ENCODE data around the gene KIF26B.
A peak's percentile ranks its signal among the peaks of the same experiment; 100 is the strongest.
"Not testable (repeated sequence)": the region's sequence is repeated elsewhere in the genome, so short reads cannot be mapped to it uniquely, and the experiment has no call there.

KIF26B gene

GRCh38 chr1:245390975-245391374 is 236.2 kb downstream of the KIF26B start:
- H3K4me1 ChIP-seq, result no peaks in the 10 kb centered on the region
- H3K9ac ChIP-seq, result no peak overlapping the region
- no peak for TF ChIP-seq Cebpa-rat (IDR thresholded peaks at IDR 0.05)
- no peaks in the 10 kb centered on the region for H3K27me3 ChIP-seq
- no peak overlapping the region for H3K27ac ChIP-seq
- H4K20me1 ChIP-seq, result no peaks in the 10 kb centered on the region
- peaks cover 0 to 8% (median 0%) of the 10 kb centered on the region in 11 experiments; a peak in 2 of 22 replicates for H3K9me3 ChIP-seq (replicated peaks in 1 of 11)
- no peak overlapping the region for H3K4me3 ChIP-seq
- no peaks in the 10 kb centered on the region for H3K36me3 ChIP-seq
- H3K4me2 ChIP-seq, result no peak overlapping the region

DNA sequence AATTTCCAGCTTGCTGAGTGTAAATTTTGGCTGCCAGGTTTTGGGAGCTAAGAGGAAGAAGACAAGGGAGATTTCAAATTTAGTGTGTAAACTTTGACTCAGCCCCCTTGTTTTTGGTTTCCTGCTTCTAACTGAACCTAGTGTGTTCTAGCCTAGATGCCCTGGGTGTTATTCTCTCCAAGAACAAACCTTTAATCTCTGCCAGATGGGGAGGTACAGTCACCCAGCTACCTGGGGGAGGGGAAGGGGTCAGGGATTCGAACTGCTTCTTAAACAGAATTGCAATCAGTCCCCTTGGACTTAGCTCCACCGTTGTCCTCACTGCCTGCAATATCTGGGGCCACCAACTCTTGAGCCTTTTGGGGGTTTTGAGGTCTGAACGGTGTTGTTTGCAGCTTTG is 238.9 kb downstream of the KIF26B start:
- no peaks in the 10 kb centered on the region for H3K27me3 ChIP-seq
- H3K27ac ChIP-seq, result no peak overlapping the region
- H3K9me3 ChIP-seq (replicated peaks in 1 of 11), result peaks cover 0 to 8% (median 0%) of the 10 kb centered on the region in 11 experiments; a peak in 2 of 22 replicates
- no peak overlapping the region for H3K9ac ChIP-seq
- TF ChIP-seq Cebpa-rat (IDR thresholded peaks at IDR 0.05), result no peak
- H3K4me1 ChIP-seq, result no peaks in the 10 kb centered on the region; a peak in 1 of 20 replicates
- no peaks in the 10 kb centered on the region for H3K36me3 ChIP-seq
- H3K4me3 ChIP-seq, result no peak overlapping the region
- H3K4me2 ChIP-seq, result no peak overlapping the region
- H4K20me1 ChIP-seq, result no peaks in the 10 kb centered on the region

- Histone ChIP-seq H3K4me1 (no peaks in the 10 kb centered on the region; a peak in 1 of 20 replicates), H3K27ac (no peak overlapping the region), H4K20me1 (no peaks in the 10 kb centered on the region), H3K9me3 (replicated peaks in 1 of 11) (peaks cover 0 to 8% (median 0%) of the 10 kb centered on the region in 11 experiments; a peak in 2 of 22 replicates), H3K9ac (no peak overlapping the region), H3K4me2 (no peak overlapping the region), H3K4me3 (no peak overlapping the region), H3K27me3 (no peaks in the 10 kb centered on the region), H3K36me3 (no peaks in the 10 kb centered on the region)
- no peak for TF ChIP-seq Cebpa-rat (IDR thresholded peaks at IDR 0.05)
Observed at GRCh38 chr1:245395680-245396079, 240.9 kb downstream of the KIF26B start.

DNA sequence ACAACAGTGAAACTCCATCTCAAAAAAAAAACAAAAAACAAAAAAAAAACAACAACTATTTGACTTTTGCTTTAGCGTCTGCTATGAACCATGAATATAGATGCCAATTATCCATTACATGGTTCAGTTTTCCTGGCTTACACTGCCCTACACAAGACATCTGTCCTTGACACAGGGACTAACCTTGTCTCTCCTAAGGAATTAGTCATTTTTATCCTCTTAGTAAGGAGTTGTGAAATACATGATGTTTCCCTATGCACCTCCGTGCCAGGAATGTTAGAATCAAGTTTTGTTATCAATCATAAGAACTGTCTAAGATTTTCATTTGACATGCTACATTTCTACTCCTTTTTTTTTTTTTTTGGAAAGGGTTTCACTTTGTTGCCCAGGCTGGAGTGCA is 241.8 kb downstream of the KIF26B start:
- Histone ChIP-seq H4K20me1 (no peaks in the 10 kb centered on the region), H3K4me3 (no peak overlapping the region), H3K36me3 (no peaks in the 10 kb centered on the region), H3K27me3 (no peaks in the 10 kb centered on the region), H3K27ac (no peak overlapping the region), H3K4me2 (no peak overlapping the region), H3K9ac (no peak overlapping the region), H3K9me3 (replicated peaks in 1 of 11) (peaks cover 0 to 8% (median 0%) of the 10 kb centered on the region in 11 experiments; a peak in 2 of 22 replicates), H3K4me1 (no peaks in the 10 kb centered on the region; a peak in 1 of 20 replicates)
- no peak for TF ChIP-seq Cebpa-rat (IDR thresholded peaks at IDR 0.05)

GRCh38 chr1:245397771-245398170 is 243.0 kb downstream of the KIF26B start:
- Histone ChIP-seq H3K9ac (no peak overlapping the region), H3K4me3 (no peak overlapping the region), H3K4me2 (peak overlapping the region in 1 of 11 experiments; percentile 17; a peak in 1 of 22 replicates), H3K27ac (no peak overlapping the region), H3K4me1 (no peaks in the 10 kb centered on the region; a peak in 1 of 20 replicates), H3K36me3 (no peaks in the 10 kb centered on the region), H3K9me3 (replicated peaks in 1 of 11) (peaks cover 0 to 8% (median 0%) of the 10 kb centered on the region in 11 experiments; a peak in 2 of 22 replicates), H3K27me3 (no peaks in the 10 kb centered on the region), H4K20me1 (no peaks in the 10 kb centered on the region)
- no peak for TF ChIP-seq Cebpa-rat (IDR thresholded peaks at IDR 0.05)

DNA sequence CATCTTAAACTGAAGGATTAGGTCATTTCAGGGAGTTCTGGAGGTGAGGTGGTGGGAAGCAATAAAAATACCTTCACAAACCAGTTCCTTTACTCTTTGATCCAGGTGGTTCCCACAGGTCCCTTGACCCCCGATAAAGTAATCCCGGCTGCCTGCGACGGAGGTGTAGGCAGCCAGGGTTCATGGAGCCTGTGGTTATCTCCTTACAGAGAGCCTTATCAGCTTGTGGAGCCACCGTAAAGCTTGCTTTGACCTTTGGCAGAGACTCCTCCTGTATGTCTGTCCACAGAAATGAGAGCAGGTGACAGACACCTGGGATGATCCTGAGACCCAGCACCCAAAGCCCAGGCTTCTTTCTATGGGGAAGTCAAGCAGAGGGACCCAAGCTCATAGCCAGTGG is 243.4 kb downstream of the KIF26B start:
- no peak for TF ChIP-seq Cebpa-rat (IDR thresholded peaks at IDR 0.05)
- Histone ChIP-seq H3K36me3 (no peaks in the 10 kb centered on the region), H3K9ac (no peak overlapping the region), H3K4me3 (no peak overlapping the region), H3K4me1 (no peaks in the 10 kb centered on the region; a peak in 1 of 20 replicates), H4K20me1 (no peaks in the 10 kb centered on the region), H3K9me3 (replicated peaks in 1 of 11) (peaks cover 0 to 5% (median 0%) of the 10 kb centered on the region in 11 experiments; a peak in 2 of 22 replicates), H3K4me2 (peak overlapping the region in 1 of 11 experiments; percentile 17; a peak in 1 of 22 replicates), H3K27ac (no peak overlapping the region), H3K27me3 (no peaks in the 10 kb centered on the region)

DNA sequence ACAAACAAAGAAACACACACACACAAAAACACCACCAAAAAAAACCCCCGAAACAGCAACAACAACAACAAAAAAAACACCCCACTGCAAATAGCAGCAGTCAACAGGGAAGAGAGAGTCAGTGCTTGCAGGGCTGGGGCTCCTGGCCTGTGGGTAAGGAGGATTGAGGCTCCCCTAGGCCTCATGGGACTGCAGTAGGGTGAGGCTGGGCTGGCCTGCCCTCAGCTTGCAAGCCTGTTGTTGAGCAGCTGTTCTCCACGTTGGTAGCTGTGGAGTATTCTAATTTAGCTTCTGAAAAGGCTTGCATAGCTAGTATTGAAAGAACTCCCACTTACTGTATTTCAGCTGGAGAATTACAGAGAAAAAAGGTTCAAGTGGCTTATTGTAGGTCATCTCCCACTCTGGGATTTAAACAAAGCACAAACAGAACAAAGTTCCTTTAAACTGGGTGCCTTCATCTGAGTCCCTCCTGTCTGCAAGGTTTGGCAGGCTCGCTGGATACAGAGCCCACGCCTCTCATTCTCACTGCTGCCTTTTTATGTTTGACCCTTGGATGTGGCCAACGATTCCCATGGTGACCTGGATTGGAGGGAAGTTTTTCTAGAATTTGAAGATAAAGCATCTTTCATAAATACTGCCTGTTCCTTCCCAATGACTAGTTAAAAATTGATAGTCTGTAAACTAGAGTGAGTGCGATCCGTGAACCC is 247.2 kb downstream of the KIF26B start:
- Histone ChIP-seq H3K4me1 (no peaks in the 10 kb centered on the region; a peak in 1 of 20 replicates), H3K9ac (no peak overlapping the region), H4K20me1 (no peaks in the 10 kb centered on the region), H3K4me3 (no peak overlapping the region), H3K27me3 (no peaks in the 10 kb centered on the region), H3K27ac (no peak overlapping the region), H3K9me3 (replicated peaks in 1 of 11) (0 out of 22 replicates have a peak, but pooled peaks cover 0 to 9% (median 0%) of the 10 kb centered on the region in 11 experiments), H3K36me3 (no peaks in the 10 kb centered on the region), H3K4me2 (no peak overlapping the region)
- no peak for TF ChIP-seq Cebpa-rat (IDR thresholded peaks at IDR 0.05)

- H3K27ac ChIP-seq; H3K4me1 ChIP-seq; H4K20me1 ChIP-seq; H3K4me3 ChIP-seq; H3K27me3 ChIP-seq; H3K4me2 ChIP-seq; H3K9me3 ChIP-seq (replicated peaks in 1 of 11); H3K9ac ChIP-seq; H3K36me3 ChIP-seq: not testable (repeated sequence)
Observed at GRCh38 chr1:245402998-245403397, 248.2 kb downstream of the KIF26B start.

DNA sequence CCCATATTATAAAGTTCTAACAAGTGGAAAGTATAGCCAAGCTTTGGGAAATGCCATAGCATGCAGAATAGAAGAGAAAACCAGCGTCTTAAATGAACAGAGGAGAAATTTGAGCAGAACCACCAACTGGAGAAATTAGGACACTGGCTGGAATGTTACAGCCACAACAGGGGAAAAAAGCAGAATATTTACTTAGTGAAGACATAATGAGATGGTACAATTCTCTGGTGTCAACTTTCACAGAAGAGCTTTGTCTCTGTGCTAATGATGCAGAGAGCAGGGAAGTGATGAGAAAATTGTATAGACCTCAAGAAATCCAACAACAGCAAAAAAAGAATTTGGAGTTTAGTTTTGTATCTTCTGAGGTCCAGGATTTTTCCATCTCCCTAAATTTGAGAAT is 249.7 kb downstream of the KIF26B start:
- H3K36me3 ChIP-seq, result no peaks in the 10 kb centered on the region
- H3K9me3 ChIP-seq (replicated peaks in 1 of 11), result 0 out of 22 replicates have a peak, but pooled peaks cover 0 to 9% (median 0%) of the 10 kb centered on the region in 11 experiments
- TF ChIP-seq Cebpa-rat (IDR thresholded peaks at IDR 0.05), result no peak
- H4K20me1 ChIP-seq, result no peaks in the 10 kb centered on the region
- no peaks in the 10 kb centered on the region for H3K27me3 ChIP-seq
- no peak overlapping the region for H3K27ac ChIP-seq
- no peak overlapping the region for H3K4me3 ChIP-seq
- no peaks in the 10 kb centered on the region for H3K4me1 ChIP-seq
- no peak overlapping the region for H3K9ac ChIP-seq
- no peak overlapping the region for H3K4me2 ChIP-seq

- no peak overlapping the region for H3K27ac ChIP-seq
- no peaks in the 10 kb centered on the region for H3K27me3 ChIP-seq
- H3K36me3 ChIP-seq, result no peaks in the 10 kb centered on the region
- H3K4me3 ChIP-seq, result no peak overlapping the region
- no peak overlapping the region for H3K9ac ChIP-seq
- no peak overlapping the region for H3K4me2 ChIP-seq
- H4K20me1 ChIP-seq, result no peaks in the 10 kb centered on the region
- 0 out of 22 replicates have a peak, but pooled peaks cover 0 to 9% (median 0%) of the 10 kb centered on the region in 11 experiments for H3K9me3 ChIP-seq (replicated peaks in 1 of 11)
- no peak for TF ChIP-seq Cebpa-rat (IDR thresholded peaks at IDR 0.05)
- no peaks in the 10 kb centered on the region for H3K4me1 ChIP-seq
Observed at GRCh38 chr1:245404952-245405351, 250.2 kb downstream of the KIF26B start.
